HG02885 (cell line): ENCODE measurements around the gene VARS1.
A peak's percentile ranks its signal among the peaks of the same experiment; 100 is the strongest.
"Not testable (repeated sequence)": the region's sequence is repeated elsewhere in the genome, so short reads cannot be mapped to it uniquely, and the experiment has no call there.

Experiments
- ATAC-seq: cut with Tn5 transposase; IDR thresholded peaks from one replicate; pipeline ENCODE4 v1.9.1; 2021; ENCODE audit warnings: mild to moderate bottlenecking; ENCODE audit not compliant: unreplicated experiment, poor library complexity

The VARS1 gene

GRCh38 chr6:31794866-31795615, 511 bp downstream of the VARS1 start:
- peak; percentile 11 for ATAC-seq

DNA sequence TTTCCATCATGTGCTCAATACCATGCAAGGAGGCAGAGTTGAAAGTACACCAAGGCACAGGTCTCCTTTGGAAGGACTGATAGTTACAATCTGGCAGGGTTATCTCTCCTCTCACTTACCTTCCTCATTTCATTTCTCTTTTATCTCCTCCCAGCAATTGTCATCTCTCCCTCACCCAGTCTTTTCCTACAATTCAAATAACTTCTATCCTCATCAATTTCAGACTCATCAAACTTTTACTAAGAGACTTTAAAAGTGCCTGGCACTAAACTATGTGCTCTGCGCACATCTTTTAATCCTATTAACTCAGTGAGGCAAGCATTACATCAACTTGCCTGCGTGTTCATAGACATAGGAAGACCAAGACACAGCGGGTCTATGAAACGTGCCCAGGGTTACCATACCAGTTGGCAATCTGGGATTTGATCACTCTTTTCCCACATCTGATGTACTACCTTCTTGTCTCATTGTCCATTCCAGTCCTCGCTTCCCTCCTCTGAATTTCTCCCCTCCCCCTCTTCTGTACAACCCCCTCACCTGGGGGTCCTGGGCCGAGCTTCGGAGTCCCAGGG, 1.2 kb downstream of the VARS1 start:
- ATAC-seq: no peak

GRCh38 chr6:31793927-31794245, 1.7 kb downstream of the VARS1 start:
- ATAC-seq: not testable (repeated sequence)

- ATAC-seq: no peak
These were observed 2.8 kb downstream of the VARS1 start for GRCh38 chr6:31792761-31793171.

- no peak for ATAC-seq
These were observed 3.5 kb downstream of the VARS1 start for GRCh38 chr6:31792090-31792374.

- ATAC-seq: no peak
These were observed 4.0 kb downstream of the VARS1 start for GRCh38 chr6:31791324-31792089.

DNA sequence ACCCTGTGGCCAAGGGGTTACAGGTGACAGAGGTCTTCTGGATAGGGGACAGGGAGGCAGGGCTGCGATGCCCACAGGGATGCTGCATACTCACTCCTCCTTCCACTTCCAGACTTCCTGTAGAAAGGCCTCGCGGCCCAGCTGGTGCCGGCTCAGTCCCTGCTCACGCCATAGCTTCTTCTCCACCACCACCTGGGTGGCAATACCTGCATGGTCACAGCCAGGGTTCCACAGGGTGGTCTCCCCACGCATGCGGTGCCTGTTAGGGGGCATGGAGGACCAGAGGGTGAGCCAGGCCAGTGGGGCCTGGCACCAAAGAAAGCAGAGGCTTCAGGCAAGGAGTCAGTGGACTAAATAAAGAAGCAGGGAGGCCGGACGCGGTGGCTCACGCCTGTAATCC, 10.1 kb downstream of the VARS1 start:
- ATAC-seq: no peak

DNA sequence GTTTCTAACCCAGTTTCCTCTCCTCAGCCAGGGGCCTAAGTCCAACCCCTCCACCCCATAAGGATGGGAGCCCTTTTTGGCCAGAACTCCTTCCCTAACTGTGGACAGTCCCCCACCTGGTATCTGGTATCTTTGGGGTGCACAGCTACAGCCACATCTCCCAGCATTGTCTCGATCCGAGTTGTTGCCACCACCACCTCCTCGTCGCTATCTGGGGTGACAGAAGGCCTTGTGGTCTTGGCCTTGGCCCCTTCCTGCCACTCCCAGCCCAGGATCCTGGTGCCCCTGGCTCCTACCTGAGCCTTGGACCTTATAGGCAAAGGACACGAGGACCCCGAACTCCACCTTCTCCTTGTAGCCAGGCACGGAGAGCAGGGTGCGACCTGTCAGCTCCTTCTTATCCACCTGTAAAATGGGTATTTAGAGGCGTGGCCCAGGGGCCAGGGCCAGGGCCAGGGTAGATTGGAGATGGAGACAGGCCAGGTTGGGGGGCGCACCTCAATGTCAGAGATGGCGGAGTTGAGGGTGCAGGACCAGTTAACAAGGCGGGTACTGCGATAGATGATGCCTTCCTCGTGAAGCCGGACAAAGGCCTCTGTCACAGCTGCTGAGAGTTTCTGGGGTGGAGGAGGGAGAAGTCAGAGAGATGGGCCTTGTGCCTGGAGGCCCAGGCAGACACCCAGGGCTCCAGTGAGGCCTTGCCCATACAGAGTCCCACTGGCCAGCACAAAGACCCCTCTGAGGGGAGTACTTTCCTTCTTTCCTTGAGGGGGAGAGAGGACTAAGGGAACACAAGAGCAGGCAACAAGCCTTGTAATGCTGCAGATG, 11.2 kb downstream of the VARS1 start:
- ATAC-seq: no peak

- no peak for ATAC-seq
These were observed 13.3 kb downstream of the VARS1 start for GRCh38 chr6:31782126-31782855.

DNA sequence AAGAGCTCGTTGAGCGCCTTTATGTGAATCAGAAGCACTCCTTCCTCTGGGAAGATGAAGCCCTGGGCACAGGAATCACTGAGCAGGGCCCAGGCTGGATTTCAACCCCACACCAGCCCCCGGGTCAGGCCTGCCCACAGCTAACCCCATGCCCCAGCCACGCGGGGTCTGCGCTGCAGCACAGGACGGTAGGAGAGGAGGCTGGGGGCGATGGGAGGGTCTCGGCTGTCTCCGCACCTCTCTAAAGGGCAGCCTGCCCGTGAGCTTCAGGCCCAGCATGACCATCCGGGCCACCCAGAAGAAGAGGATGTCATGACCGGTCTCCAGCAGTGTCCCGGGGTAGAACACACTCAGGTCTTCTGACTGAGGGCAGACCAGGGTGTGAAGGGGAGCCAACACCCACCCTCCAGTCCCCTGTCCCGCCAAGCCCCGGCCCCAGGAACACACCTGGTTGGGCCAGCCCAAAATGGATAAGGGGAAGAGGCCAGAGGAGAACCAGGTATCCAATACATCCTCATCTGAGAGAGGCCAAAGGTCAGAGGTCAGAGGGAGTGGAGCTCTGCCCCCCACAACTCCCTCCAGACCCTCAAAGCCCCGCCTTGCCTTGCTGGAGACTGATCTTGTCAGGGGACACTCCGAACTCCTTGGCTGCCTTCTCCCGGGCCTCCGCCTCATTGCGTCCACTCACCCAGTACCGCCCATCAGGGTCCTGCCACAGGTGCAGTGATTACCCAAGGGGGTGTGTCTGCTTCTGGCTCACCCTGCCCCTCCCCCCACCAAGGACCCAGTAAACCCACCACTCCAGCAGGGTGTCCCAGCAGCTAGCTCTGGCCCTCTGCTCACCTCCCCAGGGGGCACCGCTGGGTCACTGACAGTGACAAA, 14.1 kb downstream of the VARS1 start:
- ATAC-seq: no peak

DNA sequence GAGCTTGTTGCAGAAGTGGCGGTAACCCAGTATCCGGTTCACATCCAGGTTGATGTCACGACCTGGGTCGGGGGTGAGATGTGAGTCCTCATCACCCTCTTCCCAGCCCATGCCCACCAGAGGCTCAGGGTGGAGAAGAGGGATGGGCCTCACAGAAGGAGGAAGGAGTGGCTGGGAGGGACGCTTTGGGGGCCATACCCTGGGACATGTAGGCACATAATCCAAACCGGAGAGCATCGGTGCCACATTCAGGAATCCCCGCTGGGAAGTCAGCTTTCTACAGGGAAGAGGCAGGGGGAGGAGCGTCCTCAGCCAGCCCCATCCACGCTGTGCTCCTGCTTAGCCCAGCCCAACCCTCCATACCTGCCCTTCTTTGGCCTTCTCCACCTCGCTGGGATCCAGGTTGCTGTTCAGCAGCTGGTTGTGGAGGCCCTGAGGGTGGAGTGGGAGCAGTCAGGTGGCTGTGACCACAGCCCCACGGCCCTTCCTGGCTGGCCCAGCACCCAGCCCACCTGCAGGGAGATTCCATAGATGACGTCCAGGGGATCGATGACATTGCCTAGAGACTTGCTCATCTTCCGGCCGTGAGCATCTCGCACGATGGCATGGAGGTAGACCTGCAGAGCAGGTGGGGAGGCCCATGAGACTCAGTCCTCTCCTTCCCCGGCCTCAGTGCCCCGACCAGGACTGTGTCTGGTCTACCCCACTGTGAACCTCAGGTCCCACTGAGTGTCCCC, 14.9 kb downstream of the VARS1 start:
- no peak for ATAC-seq

GRCh38 chr6:31779908-31780307, 15.6 kb downstream of the VARS1 start:
- no peak for ATAC-seq

DNA sequence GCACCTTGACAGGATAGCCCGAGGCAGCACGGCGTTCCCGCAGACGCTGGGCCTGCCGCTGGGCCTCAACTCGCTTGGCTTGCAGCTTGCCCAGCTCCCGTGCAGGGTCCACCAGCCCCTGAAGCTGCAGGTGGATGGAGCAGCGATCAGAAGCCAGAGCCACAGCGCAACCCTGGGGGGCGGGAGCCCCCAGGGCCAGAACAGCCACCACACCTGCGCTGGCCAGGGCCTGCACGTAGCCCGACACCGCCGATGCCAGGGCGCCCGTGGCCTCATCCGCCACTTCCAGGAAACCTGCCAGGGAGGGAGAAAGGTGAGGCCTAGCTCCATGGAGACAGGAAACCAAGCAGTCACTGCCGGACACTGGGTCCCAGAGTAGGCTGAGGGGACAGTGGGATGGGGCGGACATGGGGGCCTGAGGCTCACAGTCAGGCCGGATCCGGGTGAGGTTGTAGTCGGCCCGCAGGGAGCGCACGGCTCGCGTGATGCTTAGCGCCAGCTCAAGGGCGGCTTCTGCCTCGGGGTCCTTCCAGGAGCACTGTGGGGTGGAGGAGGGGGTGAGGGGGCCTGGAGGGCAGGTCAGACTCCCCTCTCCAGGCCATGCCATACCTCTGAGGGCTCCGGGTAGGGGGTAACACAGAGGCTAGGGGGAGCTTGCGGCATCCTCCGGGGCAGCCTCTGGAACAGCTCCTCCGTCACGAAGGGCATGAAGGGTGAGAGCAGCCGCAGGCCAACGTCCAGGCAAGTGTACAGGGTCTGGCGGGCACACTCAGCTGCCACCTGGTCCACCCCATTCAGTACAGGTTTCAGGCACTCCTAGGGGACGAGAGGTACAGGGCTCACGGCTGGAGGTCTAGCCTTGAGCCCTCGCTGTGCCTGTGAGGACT, 16.3 kb downstream of the VARS1 start:
- no peak for ATAC-seq

DNA sequence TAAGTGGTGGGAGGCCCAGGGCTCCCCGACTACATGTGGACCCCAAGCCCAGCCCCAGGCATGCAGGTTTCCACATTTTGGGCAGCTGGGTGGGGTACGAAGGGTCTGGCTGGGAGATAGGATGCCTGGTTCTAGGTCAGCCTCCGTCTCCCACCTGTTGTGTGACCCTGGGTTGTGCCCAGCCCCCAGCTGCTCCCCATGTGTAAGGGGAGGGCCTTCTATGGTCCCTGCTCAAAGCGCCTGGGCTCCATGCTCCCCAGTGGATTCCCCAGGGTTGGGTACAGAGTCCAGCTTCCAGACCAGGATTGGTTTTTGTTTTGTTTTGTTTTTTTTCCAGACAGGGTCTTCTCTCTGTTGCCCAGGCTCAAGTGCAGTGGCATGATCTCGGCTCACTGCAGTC, 17.4 kb downstream of the VARS1 start:
- no peak for ATAC-seq

GRCh38 chr6:31777667-31778050, 17.9 kb downstream of the VARS1 start:
- ATAC-seq: no peak

DNA sequence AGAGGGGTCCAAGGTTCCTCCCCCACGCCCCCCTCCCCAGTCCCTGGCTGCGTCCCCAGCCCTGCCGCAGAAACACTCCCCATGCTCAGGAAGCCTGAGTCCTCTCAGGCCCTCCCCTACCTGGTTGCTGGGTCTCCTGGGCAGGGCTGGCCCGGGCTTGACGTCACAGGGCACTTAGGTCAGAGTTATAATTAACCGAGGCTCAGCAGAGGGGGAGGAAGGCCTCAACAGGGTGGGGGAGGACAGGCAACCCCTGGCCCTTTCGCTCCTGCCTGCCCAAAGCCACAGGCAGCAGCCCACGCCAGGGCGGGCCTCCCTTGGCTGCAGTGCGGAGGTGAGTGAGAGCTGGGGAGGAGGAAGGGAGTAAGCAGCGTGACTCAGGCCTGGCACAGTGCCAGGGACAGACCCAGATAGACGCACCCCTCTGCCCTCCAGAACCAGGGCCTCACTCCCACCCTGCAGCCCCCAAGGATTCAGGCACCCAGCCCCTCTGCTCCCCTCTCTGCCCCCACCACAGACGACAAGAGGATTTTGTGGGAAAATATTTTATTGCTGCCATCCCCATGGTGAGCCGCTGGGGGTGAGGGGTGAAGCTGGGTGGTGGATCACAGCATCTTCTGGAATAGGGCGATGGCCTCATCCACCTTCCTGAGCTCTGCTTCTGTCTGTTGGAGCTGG, 18.4 kb downstream of the VARS1 start, which contains the start of gene VWA7:
VWA7 (minus strand) TSS at position 340 of the 678 bp plus-strand sequence. CDS start 549 bp downstream, outside the sequence.
- peak; percentile 81 for ATAC-seq

- no peak for ATAC-seq
These were observed 19.0 kb downstream of the VARS1 start for GRCh38 chr6:31776485-31776988.
